GM19351 (cell line): Measurements from ENCODE around the gene ANO7.

Source experiments
- ATAC-seq: cut with Tn5 transposase; IDR thresholded peaks from one replicate; pipeline ENCODE4 v1.9.1; 2021; ENCODE audit warnings: mild to moderate bottlenecking, moderate library complexity; ENCODE audit not compliant: unreplicated experiment

Gene ANO7

DNA sequence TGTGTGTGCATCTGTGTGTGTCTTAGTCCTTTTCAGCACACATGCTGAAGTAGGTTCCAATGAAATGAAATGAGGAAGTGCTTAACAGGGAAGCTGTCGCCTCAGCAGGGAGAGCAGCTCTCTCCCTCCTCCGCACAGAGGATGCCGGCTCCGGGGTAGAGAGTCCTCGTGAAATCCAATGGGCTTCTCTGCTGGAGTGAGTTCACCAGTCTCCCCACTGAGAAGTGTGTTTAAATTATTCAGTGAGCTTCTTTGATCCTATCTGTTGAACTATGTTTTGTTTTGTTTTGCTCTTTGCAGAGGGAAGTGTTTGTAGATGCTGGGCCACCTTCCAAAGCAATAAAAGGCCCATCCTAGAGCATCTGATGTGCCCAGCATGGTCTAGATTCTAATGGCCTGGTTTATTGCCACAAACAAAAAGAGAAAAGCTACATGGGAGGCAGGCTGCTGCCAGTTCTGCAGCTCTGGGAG lies 31.5 kb upstream of the ANO7 start:
- ATAC-seq = no peak

DNA sequence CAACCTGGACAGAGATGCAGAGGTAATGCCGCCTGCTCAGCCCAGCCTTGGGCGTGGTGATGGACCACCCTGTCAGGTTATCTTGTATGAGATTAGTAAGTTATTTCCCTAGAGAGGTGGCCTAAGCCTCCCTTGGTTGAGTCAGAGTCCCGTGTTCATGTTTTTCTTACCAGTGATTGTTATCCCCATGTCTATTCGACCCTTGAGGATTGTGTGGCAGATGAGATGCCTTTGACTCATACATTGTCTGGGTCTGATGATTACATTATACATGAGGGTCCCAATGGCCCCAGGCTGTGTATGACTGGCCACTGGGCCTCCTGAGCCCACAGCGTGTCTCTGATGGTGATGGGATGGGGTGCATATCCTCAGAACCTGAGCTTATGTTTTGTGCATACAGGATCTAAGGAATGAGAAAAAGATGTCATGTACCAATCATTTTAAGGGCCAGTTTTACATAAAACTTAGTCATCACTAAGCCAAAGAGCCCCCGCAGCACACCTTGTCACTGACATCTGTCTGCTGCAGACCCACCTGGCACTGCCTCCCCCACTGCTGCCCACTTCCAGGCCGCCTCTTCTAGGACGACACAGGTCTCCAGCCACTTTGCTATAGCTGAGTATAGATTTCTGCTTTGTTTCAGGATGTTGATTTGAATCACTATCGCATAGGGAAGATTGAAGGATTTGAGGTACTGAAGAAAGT lies 30.5 kb upstream of the ANO7 start:
- ATAC-seq = no peak

DNA sequence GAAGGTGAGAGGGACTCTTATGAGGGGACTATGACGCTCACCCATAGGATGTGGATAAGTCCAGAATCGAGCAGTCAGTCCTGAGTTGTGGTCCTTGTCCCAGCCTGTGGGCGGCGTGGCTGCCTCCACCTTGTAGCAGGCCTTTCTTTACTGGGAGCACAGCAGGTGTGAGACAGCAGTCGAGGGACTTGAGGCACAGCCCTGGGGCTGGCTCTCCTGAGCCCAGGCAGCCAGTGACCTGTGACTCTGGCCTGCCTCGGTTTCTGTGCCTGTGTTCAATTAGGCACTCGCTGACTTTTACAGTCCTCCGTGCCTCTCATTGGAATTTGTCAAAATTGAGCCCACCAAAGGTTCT lies 30.0 kb upstream of the ANO7 start:
- ATAC-seq = no peak

DNA sequence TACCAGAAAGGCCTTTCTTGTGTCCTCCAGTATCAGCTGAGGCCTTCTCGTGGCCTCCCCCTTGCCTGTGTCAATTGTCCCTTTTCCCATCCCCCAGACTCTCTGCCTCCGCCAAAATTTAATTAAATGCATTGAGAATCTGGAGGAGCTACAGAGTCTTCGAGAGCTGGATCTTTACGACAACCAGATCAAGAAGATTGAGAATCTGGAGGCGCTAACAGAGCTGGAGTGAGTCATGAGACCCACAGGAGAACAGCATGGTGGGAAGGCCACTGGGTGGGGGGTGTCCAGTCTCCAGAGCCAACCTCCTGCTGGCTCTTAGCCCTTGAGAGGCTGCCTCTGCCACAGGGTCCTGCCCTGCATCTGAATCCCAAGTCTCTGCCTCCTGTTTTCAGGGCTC lies 29.4 kb upstream of the ANO7 start:
- no peak for ATAC-seq

- no peak for ATAC-seq
Measured at GRCh38 chr2:241160318-241160717, 28.2 kb upstream of the ANO7 start.

- no peak for ATAC-seq
Measured at GRCh38 chr2:241161646-241162281, 26.7 kb upstream of the ANO7 start.

DNA sequence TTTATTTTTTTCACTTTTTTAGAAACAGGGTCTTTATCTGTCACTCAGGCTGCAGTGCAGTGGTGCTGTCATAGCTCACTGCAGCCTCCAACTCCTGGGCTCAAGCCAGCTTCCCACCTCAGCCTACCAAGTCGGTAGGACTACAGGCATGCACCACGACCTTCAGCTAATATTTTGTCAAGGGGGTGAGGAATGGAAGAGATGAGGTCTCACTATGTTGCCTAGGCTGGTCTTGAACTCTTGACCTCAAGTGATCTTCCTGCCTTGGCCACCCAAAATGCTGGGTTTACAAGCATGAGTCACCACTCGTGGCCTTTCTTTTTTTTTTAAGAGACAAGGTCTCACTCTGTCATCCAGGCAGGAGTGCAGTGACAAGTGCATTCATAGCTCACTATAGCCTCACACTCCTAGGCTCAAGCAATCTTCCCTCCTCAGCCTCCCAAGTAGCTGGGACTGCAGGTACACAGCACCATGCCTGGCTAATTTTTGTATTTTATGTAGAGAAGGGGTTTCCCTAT lies 24.8 kb upstream of the ANO7 start:
- ATAC-seq = no peak

GRCh38 chr2:241168366-241168765 lies 20.1 kb upstream of the ANO7 start:
- no peak for ATAC-seq

GRCh38 chr2:241173557-241173956 lies 14.9 kb upstream of the ANO7 start:
- no peak for ATAC-seq

DNA sequence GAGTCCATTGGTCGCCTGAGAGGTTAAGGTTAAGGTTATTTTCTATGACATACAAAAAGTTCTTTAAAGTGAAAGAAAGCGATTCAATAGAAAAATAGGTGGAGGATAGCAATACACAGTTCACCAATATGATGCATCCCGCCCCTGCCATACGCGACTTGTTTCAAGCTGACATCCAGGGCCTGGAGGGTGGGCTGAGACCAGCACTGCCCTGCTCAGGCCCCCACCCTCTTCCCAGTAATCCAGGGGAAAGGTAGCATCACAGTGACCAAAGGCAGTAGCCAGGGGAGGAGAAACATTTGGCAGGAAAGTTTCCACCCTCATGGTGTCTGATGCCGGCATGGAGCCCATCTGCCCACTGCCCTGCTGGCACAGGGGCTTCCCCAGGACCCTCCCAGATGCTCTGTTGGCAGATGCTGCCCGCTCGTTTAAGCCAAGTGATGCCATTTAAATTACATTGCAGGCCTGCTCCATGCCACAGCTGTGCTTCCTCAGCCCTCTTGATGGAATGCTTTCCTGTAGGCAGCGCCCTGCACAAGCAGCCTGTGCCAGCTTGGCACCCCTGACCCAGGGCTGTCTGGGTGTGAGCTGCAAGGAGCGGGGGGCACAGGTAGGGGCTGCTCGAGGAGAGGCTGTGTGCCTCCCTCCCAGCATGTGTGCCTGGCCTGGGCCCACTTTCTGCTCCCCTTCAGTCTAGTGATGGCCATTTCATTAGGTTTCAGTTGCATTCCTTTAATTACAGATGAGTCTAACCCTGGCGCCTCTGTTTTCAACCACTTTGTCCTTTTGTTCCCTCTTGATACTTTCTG lies 10.7 kb upstream of the ANO7 start:
- ATAC-seq = no peak

- no peak for ATAC-seq
Measured at GRCh38 chr2:241178961-241179360, 9.5 kb upstream of the ANO7 start.

DNA sequence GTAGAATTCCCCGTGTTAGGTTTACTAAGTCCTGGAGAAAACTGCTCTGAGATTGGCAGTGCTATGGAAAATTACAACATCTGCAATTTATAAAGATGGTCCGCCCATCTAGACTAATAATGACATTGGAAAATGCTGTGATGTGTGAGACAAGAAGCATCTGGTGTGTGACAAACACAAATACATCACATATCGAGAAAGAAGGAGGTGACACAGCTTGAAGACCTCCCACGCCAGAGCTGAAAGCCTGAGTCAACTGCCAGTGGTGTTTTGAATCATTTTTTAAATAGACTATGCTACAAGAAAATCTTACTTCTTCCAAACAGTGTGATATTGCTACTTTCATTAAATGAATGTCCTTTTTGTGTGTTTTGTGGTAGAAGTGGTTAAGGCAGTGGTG lies 8.6 kb upstream of the ANO7 start:
- no peak for ATAC-seq

DNA sequence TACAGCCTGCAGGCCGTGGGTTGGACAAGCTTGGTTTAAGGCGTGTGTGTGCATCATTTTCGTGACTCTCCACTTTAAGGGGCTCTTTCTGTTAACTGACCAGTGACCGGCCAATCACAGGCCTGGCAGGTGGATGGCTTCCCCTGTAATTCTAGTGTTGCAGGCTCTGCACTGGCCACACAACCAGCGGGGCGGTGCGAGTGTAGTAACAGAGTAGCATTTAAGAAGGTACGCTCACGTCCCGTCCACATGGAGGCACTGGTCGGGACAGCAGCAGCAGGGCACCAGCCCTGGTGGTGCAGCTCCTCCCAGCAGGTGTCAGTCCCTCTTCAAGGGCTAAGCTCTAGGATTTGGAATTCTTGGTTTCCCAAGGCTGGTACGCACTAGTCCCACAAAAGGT lies 8.0 kb upstream of the ANO7 start:
- no peak for ATAC-seq

- no peak for ATAC-seq
Measured at GRCh38 chr2:241182126-241182525, 6.4 kb upstream of the ANO7 start.

DNA sequence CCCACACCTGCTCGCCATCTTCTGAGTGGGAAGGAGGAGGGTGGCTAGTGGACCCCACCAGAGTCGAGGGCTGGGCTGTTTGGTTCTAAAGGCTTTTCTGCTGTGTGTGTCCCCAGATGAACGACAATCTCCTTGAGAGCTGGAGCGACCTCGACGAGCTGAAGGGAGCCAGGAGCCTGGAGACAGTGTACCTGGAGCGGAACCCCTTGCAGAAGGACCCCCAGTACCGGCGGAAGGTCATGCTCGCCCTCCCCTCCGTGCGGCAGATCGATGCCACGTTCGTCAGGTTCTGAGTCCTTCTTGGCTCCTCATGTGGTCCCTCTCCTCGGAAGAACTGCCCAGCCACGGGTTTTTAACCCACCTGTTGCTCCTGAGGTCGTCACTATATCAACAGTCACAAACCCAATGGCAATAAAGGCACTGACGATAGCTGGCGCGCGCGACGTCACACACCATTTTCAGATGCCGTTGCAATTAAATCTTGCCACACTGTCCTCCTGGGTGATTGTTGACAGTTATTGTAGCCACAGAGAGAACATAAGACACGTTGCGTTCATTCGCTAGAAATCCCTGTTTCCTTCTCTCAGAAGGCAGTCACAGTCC lies 5.8 kb upstream of the ANO7 start:
- no peak for ATAC-seq

- no peak for ATAC-seq
Measured at GRCh38 chr2:241183221-241183620, 5.3 kb upstream of the ANO7 start.

- ATAC-seq = no peak
Measured at GRCh38 chr2:241184901-241185300, 3.6 kb upstream of the ANO7 start.

GRCh38 chr2:241185961-241186360 lies 2.5 kb upstream of the ANO7 start:
- no peak for ATAC-seq

DNA sequence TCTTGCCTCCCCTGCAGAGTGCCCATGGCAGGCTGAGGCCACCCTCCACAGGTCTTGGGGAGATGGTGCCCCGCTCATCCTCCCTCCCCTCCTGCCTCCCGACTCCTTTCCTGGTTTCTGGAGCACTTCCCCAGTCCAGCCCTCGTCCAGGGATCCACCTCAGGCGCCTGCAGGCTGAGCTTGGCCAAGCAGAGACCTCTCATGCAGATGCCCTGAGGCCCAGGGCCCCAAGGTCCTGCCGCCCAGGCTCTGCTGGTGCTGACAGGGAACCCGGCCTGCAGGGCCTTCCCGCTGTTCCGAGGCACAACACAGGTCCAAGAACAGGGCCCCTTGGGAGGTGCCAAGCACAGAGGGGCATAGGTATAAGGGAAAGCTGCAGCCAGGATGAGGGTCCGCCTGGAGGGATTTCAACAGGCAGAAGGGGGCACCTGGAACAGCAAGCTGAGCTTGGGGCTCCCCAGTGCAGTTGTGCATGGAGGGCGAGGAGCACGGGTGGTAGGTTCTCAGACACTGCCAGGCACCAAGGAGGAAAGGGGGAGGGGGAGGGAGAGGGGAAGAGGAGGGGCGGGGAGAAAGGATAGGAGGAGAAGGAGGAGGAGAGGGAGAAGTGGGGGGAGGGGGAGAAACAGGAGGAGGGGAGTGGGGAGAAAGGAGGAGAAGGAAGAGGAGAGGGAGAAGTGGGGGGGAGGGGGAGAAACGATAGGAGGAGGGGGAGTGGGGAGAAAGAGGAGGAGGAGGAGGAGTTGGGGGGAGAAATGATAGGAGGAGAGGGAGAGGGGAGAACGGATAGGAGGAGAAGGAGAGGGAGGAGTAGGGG lies 1.2 kb upstream of the ANO7 start:
- ATAC-seq = no peak

GRCh38 chr2:241187918-241188234 lies 601 bp upstream of the ANO7 start:
- no peak for ATAC-seq
